ENCODE measurements around the gene AKR1E2.

The AKR1E2 gene

GRCh38 chr10:4807761-4808507 lies 18.1 kb upstream of the AKR1E2 start:
- Histone ChIP-seq H3K27ac (ENCODE audit: low read depth, low read length) (no peak overlapping the region), H3F3A (ENCODE audit: control insufficient read depth, insufficient read depth) (no peaks in the 10 kb centered on the region)

GRCh38 chr10:4809156-4809555 lies 16.9 kb upstream of the AKR1E2 start:
- no peaks in the 10 kb centered on the region for H3K36me3 ChIP-seq (ENCODE audit: control insufficient read depth, low read length)
- H3K4me1 ChIP-seq (ENCODE audit: control insufficient read depth, low read length), result no peaks in the 10 kb centered on the region
- H3K9me2 ChIP-seq (replicated peaks; ENCODE audit: control insufficient read depth, low read length), result no peaks in the 10 kb centered on the region
- H3K79me2 ChIP-seq (ENCODE audit: control insufficient read depth, low read length), result no peaks in the 10 kb centered on the region
- H3F3A ChIP-seq (ENCODE audit: control insufficient read depth, insufficient read depth), result no peaks in the 10 kb centered on the region
- 0 out of 2 replicates have a peak, but pooled peaks cover 2% of the 10 kb centered on the region for H3K27me3 ChIP-seq (ENCODE audit: control insufficient read depth, low read length)
- TF ChIP-seq CTCF (IDR thresholded peaks at IDR 0.05; ENCODE audit: low read depth, low read length, poor library complexity, severe bottlenecking) (no peak), EZH2phosphoT487 (IDR thresholded peaks at IDR 0.05; ENCODE audit: borderline replicate concordance, low read length) (no peak)
- H3K27ac ChIP-seq (ENCODE audit: low read depth, low read length), result no peak overlapping the region
- no peak overlapping the region for H3K4me3 ChIP-seq (ENCODE audit: low read length)
- H3K9me3 ChIP-seq (ENCODE audit: control insufficient read depth, insufficient read depth, low read length), result no peaks in the 10 kb centered on the region
- no peak overlapping the region for H3K4me2 ChIP-seq (ENCODE audit: low read length)
- no peaks in the 10 kb centered on the region for H4K20me1 ChIP-seq (ENCODE audit: control insufficient read depth, insufficient read depth, low read depth, low read length)

More at GRCh38 chr10:4807761-4808507, 18.1 kb upstream of the AKR1E2 start:
- no peaks in the 10 kb centered on the region for H3K36me3 ChIP-seq (ENCODE audit: control insufficient read depth, low read length)
- no peaks in the 10 kb centered on the region for H3K79me2 ChIP-seq (ENCODE audit: control insufficient read depth, low read length)
- no peak overlapping the region for H3K4me3 ChIP-seq (ENCODE audit: low read length)
- H3K9me3 ChIP-seq (ENCODE audit: control insufficient read depth, insufficient read depth, low read length), result no peaks in the 10 kb centered on the region
- no peaks in the 10 kb centered on the region for H4K20me1 ChIP-seq (ENCODE audit: control insufficient read depth, insufficient read depth, low read depth, low read length)
- H3K9me2 ChIP-seq (replicated peaks; ENCODE audit: control insufficient read depth, low read length), result no peaks in the 10 kb centered on the region
- H3K27me3 ChIP-seq (ENCODE audit: control insufficient read depth, low read length), result 0 out of 2 replicates have a peak, but pooled peaks cover 2% of the 10 kb centered on the region
- H3K4me2 ChIP-seq (ENCODE audit: low read length), result no peak overlapping the region
- TF ChIP-seq CTCF (IDR thresholded peaks at IDR 0.05; ENCODE audit: low read depth, low read length, poor library complexity, severe bottlenecking) (no peak), EZH2phosphoT487 (IDR thresholded peaks at IDR 0.05; ENCODE audit: borderline replicate concordance, low read length) (no peak)
- no peaks in the 10 kb centered on the region for H3K4me1 ChIP-seq (ENCODE audit: control insufficient read depth, low read length)

- no peaks in the 10 kb centered on the region for H4K20me1 ChIP-seq (ENCODE audit: control insufficient read depth, insufficient read depth, low read depth, low read length)
- no peaks in the 10 kb centered on the region for H3F3A ChIP-seq (ENCODE audit: control insufficient read depth, insufficient read depth)
- H3K4me1 ChIP-seq (ENCODE audit: control insufficient read depth, low read length), result no peaks in the 10 kb centered on the region
- H3K4me2 ChIP-seq (ENCODE audit: low read length), result no peak overlapping the region
- H3K36me3 ChIP-seq (ENCODE audit: control insufficient read depth, low read length), result no peaks in the 10 kb centered on the region
- no peaks in the 10 kb centered on the region for H3K9me3 ChIP-seq (ENCODE audit: control insufficient read depth, insufficient read depth, low read length)
- H3K27me3 ChIP-seq (ENCODE audit: control insufficient read depth, low read length), result 0 out of 2 replicates have a peak, but pooled peaks cover 2% of the 10 kb centered on the region
- TF ChIP-seq EZH2phosphoT487 (IDR thresholded peaks at IDR 0.05; ENCODE audit: borderline replicate concordance, low read length) (no peak), CTCF (IDR thresholded peaks at IDR 0.05; ENCODE audit: low read depth, low read length, poor library complexity, severe bottlenecking) (no peak)
- H3K27ac ChIP-seq (ENCODE audit: low read depth, low read length), result no peak overlapping the region
- H3K79me2 ChIP-seq (ENCODE audit: control insufficient read depth, low read length), result no peaks in the 10 kb centered on the region
- no peaks in the 10 kb centered on the region for H3K9me2 ChIP-seq (replicated peaks; ENCODE audit: control insufficient read depth, low read length)
- no peak overlapping the region for H3K4me3 ChIP-seq (ENCODE audit: low read length)
Observed at GRCh38 chr10:4810092-4810491, 15.9 kb upstream of the AKR1E2 start.
